ENCODE results near the gene PHAX.
"Not testable (repeated sequence)": the region's sequence is repeated elsewhere in the genome, so short reads cannot be mapped to it uniquely, and the experiment has no call there.

PHAX gene

GRCh38 chr5:126641387-126641786 lies 40.6 kb downstream of the PHAX start:
- Histone ChIP-seq H3K4me2 (ENCODE audit: low read length) (no peak overlapping the region), H3K79me1 (ENCODE audit: low read length) (no peaks in the 10 kb centered on the region), H2BK5ac (ENCODE audit: low read length) (no peak overlapping the region), H3K4me1 (ENCODE audit: control insufficient read depth, low read depth, low read length) (no peaks in the 10 kb centered on the region), H2BK120ac (ENCODE audit: low read depth, low read length) (no peak overlapping the region), H3K56ac (ENCODE audit: low read length) (no peak overlapping the region), H3K27me3 (ENCODE audit: insufficient read depth, low read length, poor library complexity) (no peaks in the 10 kb centered on the region), H3K9ac (ENCODE audit: low read length) (no peak overlapping the region), H3K23ac (ENCODE audit: low read length) (no peak overlapping the region), H3K18ac (ENCODE audit: low read length) (no peak overlapping the region), H3K4ac (ENCODE audit: low read depth, low read length) (no peak overlapping the region), H3K4me3 (ENCODE audit: low read length) (no peak overlapping the region), H4K5ac (ENCODE audit: low read length) (no peak overlapping the region), H3K79me2 (ENCODE audit: control insufficient read depth, insufficient read depth, low read length) (no peaks in the 10 kb centered on the region), H3K36me3 (ENCODE audit: control insufficient read depth, insufficient read depth, low read length) (no peaks in the 10 kb centered on the region), H2BK15ac (replicated peaks; ENCODE audit: low read depth) (no peak overlapping the region), H4K8ac (ENCODE audit: low read depth, low read length) (no peak overlapping the region), H3K27ac (ENCODE audit: low read depth, low read length) (no peak overlapping the region), H2AK5ac (ENCODE audit: low read length) (no peak overlapping the region)
- DNase-seq = no peak
- no CpG with 5 or more reads among the region's 5 CpGs for WGBS (ENCODE audit: extremely low coverage, insufficient coverage, low lambda C conversion rate)

- no peak overlapping the region for H3K4me2 ChIP-seq (ENCODE audit: low read length)
- no peaks in the 10 kb centered on the region for H3K79me1 ChIP-seq (ENCODE audit: low read length)
- H4K8ac ChIP-seq (ENCODE audit: low read depth, low read length) = no peak overlapping the region
- no peak overlapping the region for H3K23ac ChIP-seq (ENCODE audit: low read length)
- H2BK5ac ChIP-seq (ENCODE audit: low read length) = no peak overlapping the region
- H3K9ac ChIP-seq (ENCODE audit: low read length) = no peak overlapping the region
- no peaks in the 10 kb centered on the region for H3K79me2 ChIP-seq (ENCODE audit: control insufficient read depth, insufficient read depth, low read length)
- no peak for DNase-seq
- H3K4me3 ChIP-seq (ENCODE audit: low read length) = no peak overlapping the region
- H4K5ac ChIP-seq (ENCODE audit: low read length) = no peak overlapping the region
- H3K36me3 ChIP-seq (ENCODE audit: control insufficient read depth, insufficient read depth, low read length) = no peaks in the 10 kb centered on the region
- no peak overlapping the region for H3K18ac ChIP-seq (ENCODE audit: low read length)
- H2AK5ac ChIP-seq (ENCODE audit: low read length) = no peak overlapping the region
- WGBS (ENCODE audit: extremely low coverage, insufficient coverage, low lambda C conversion rate) = no CpG with 5 or more reads among the region's 1 CpG
- no peak overlapping the region for H3K56ac ChIP-seq (ENCODE audit: low read length)
- H3K27ac ChIP-seq (ENCODE audit: low read depth, low read length) = no peak overlapping the region
- H3K4me1 ChIP-seq (ENCODE audit: control insufficient read depth, low read depth, low read length) = no peaks in the 10 kb centered on the region
- H2BK120ac ChIP-seq (ENCODE audit: low read depth, low read length) = no peak overlapping the region
- no peak overlapping the region for H2BK15ac ChIP-seq (replicated peaks; ENCODE audit: low read depth)
- H3K27me3 ChIP-seq (ENCODE audit: insufficient read depth, low read length, poor library complexity) = no peaks in the 10 kb centered on the region
- no peak overlapping the region for H3K4ac ChIP-seq (ENCODE audit: low read depth, low read length)
Observed at GRCh38 chr5:126645132-126645531, 44.4 kb downstream of the PHAX start.

GRCh38 chr5:126647071-126647470 lies 46.3 kb downstream of the PHAX start:
- Histone ChIP-seq H3K79me1 (ENCODE audit: low read length) (no peaks in the 10 kb centered on the region), H3K18ac (ENCODE audit: low read length) (no peak overlapping the region), H4K8ac (ENCODE audit: low read depth, low read length) (no peak overlapping the region), H2BK15ac (replicated peaks; ENCODE audit: low read depth) (no peak overlapping the region), H3K9ac (ENCODE audit: low read length) (no peak overlapping the region), H3K56ac (ENCODE audit: low read length) (no peak overlapping the region), H3K4me3 (ENCODE audit: low read length) (no peak overlapping the region), H3K27me3 (ENCODE audit: insufficient read depth, low read length, poor library complexity) (no peaks in the 10 kb centered on the region), H3K79me2 (ENCODE audit: control insufficient read depth, insufficient read depth, low read length) (no peaks in the 10 kb centered on the region), H2BK120ac (ENCODE audit: low read depth, low read length) (no peak overlapping the region), H3K23ac (ENCODE audit: low read length) (no peak overlapping the region), H4K5ac (ENCODE audit: low read length) (no peak overlapping the region), H3K4me1 (ENCODE audit: control insufficient read depth, low read depth, low read length) (no peaks in the 10 kb centered on the region), H3K4me2 (ENCODE audit: low read length) (no peak overlapping the region), H3K36me3 (ENCODE audit: control insufficient read depth, insufficient read depth, low read length) (no peaks in the 10 kb centered on the region), H2AK5ac (ENCODE audit: low read length) (no peak overlapping the region), H3K4ac (ENCODE audit: low read depth, low read length) (no peak overlapping the region), H3K27ac (ENCODE audit: low read depth, low read length) (no peak overlapping the region), H2BK5ac (ENCODE audit: low read length) (no peak overlapping the region)
- peak; percentile 61 for DNase-seq

GRCh38 chr5:126648471-126648870 lies 47.7 kb downstream of the PHAX start:
- Histone ChIP-seq H3K9ac (ENCODE audit: low read length) (no peak overlapping the region), H3K79me2 (ENCODE audit: control insufficient read depth, insufficient read depth, low read length) (no peaks in the 10 kb centered on the region), H3K4ac (ENCODE audit: low read depth, low read length) (no peak overlapping the region), H3K23ac (ENCODE audit: low read length) (no peak overlapping the region), H4K5ac (ENCODE audit: low read length) (no peak overlapping the region), H2BK15ac (replicated peaks; ENCODE audit: low read depth) (no peak overlapping the region), H2BK120ac (ENCODE audit: low read depth, low read length) (no peak overlapping the region), H3K79me1 (ENCODE audit: low read length) (no peaks in the 10 kb centered on the region), H3K4me2 (ENCODE audit: low read length) (no peak overlapping the region), H2BK5ac (ENCODE audit: low read length) (no peak overlapping the region), H4K8ac (ENCODE audit: low read depth, low read length) (no peak overlapping the region), H3K56ac (ENCODE audit: low read length) (no peak overlapping the region), H3K27ac (ENCODE audit: low read depth, low read length) (no peak overlapping the region), H2AK5ac (ENCODE audit: low read length) (no peak overlapping the region), H3K4me1 (ENCODE audit: control insufficient read depth, low read depth, low read length) (no peaks in the 10 kb centered on the region), H3K36me3 (ENCODE audit: control insufficient read depth, insufficient read depth, low read length) (no peaks in the 10 kb centered on the region), H3K27me3 (ENCODE audit: insufficient read depth, low read length, poor library complexity) (no peaks in the 10 kb centered on the region), H3K18ac (ENCODE audit: low read length) (no peak overlapping the region), H3K4me3 (ENCODE audit: low read length) (no peak overlapping the region)
- DNase-seq = no peak
- WGBS (ENCODE audit: extremely low coverage, insufficient coverage, low lambda C conversion rate) = no CpG with 5 or more reads among the region's 4 CpGs

- H2BK120ac ChIP-seq (ENCODE audit: low read depth, low read length); H2BK15ac ChIP-seq (replicated peaks; ENCODE audit: low read depth); H3K36me3 ChIP-seq (ENCODE audit: control insufficient read depth, insufficient read depth, low read length); DNase-seq; H3K4me1 ChIP-seq (ENCODE audit: control insufficient read depth, low read depth, low read length); H3K56ac ChIP-seq (ENCODE audit: low read length); H3K79me1 ChIP-seq (ENCODE audit: low read length); H3K4me2 ChIP-seq (ENCODE audit: low read length); H2BK5ac ChIP-seq (ENCODE audit: low read length); H3K23ac ChIP-seq (ENCODE audit: low read length); H4K5ac ChIP-seq (ENCODE audit: low read length); H3K27me3 ChIP-seq (ENCODE audit: insufficient read depth, low read length, poor library complexity); H3K79me2 ChIP-seq (ENCODE audit: control insufficient read depth, insufficient read depth, low read length); H3K9ac ChIP-seq (ENCODE audit: low read length); H3K18ac ChIP-seq (ENCODE audit: low read length); H2AK5ac ChIP-seq (ENCODE audit: low read length); H3K27ac ChIP-seq (ENCODE audit: low read depth, low read length); H3K4ac ChIP-seq (ENCODE audit: low read depth, low read length); H3K4me3 ChIP-seq (ENCODE audit: low read length); H4K8ac ChIP-seq (ENCODE audit: low read depth, low read length): not testable (repeated sequence)
- WGBS (ENCODE audit: extremely low coverage, insufficient coverage, low lambda C conversion rate) = no CpG with 5 or more reads among the region's 7 CpGs
Observed at GRCh38 chr5:126649057-126649456, 48.3 kb downstream of the PHAX start.

GRCh38 chr5:126649709-126650108 lies 49.0 kb downstream of the PHAX start:
- no CpG with 5 or more reads among the region's 6 CpGs for WGBS (ENCODE audit: extremely low coverage, insufficient coverage, low lambda C conversion rate)
- not testable (repeated sequence) for H2AK5ac ChIP-seq (ENCODE audit: low read length); H3K27me3 ChIP-seq (ENCODE audit: insufficient read depth, low read length, poor library complexity); H3K56ac ChIP-seq (ENCODE audit: low read length); H4K5ac ChIP-seq (ENCODE audit: low read length); H3K4me3 ChIP-seq (ENCODE audit: low read length); DNase-seq; H2BK120ac ChIP-seq (ENCODE audit: low read depth, low read length); H3K4ac ChIP-seq (ENCODE audit: low read depth, low read length); H3K79me2 ChIP-seq (ENCODE audit: control insufficient read depth, insufficient read depth, low read length); H3K27ac ChIP-seq (ENCODE audit: low read depth, low read length); H3K9ac ChIP-seq (ENCODE audit: low read length); H3K36me3 ChIP-seq (ENCODE audit: control insufficient read depth, insufficient read depth, low read length); H3K4me1 ChIP-seq (ENCODE audit: control insufficient read depth, low read depth, low read length); H3K79me1 ChIP-seq (ENCODE audit: low read length); H2BK5ac ChIP-seq (ENCODE audit: low read length); H3K18ac ChIP-seq (ENCODE audit: low read length); H4K8ac ChIP-seq (ENCODE audit: low read depth, low read length); H3K23ac ChIP-seq (ENCODE audit: low read length); H3K4me2 ChIP-seq (ENCODE audit: low read length); H2BK15ac ChIP-seq (replicated peaks; ENCODE audit: low read depth)
